RWPE2 (cell line): Measurements from ENCODE around the gene KLHDC7B.
A peak's percentile ranks its signal among the peaks of the same experiment; 100 is the strongest.

Source experiments
- ATAC-seq: fragments of 200-7000 bp; cut with Tn5 transposase; 3 replicates; pipeline ENCODE4 v1.9.1; 2021; ENCODE audit warnings: low read depth
- DNase-seq: peaks from one replicate; pipeline ENCODE4 v3.0.0-alpha.2; 2020; ENCODE audit warnings: low spot score
- H3K27ac ChIP-seq: fragments of 450-650 bp; 2 replicates; pipeline ENCODE4 v1.5.1; 2017; ENCODE audit warnings: mild to moderate bottlenecking; ENCODE audit not compliant: poor library complexity, severe bottlenecking
- H3K27me3 ChIP-seq: fragments of 250-450 bp; sonication (Bioruptor Pico); 2 replicates; pipeline ENCODE4 v1.5.1; 2021; ENCODE audit warnings: mild to moderate bottlenecking, moderate library complexity; ENCODE audit not compliant: insufficient read depth, poor library complexity, severe bottlenecking
- H3K36me3 ChIP-seq: fragments of 250-450 bp; sonication (Bioruptor Pico); 2 replicates; pipeline ENCODE4 v1.5.1; 2020; ENCODE audit warnings: low read depth, mild to moderate bottlenecking, moderate library complexity
- H3K4me1 ChIP-seq: fragments of 250-450 bp; sonication (Bioruptor Pico); 2 replicates; pipeline ENCODE4 v1.5.1; 2021; ENCODE audit warnings: mild to moderate bottlenecking, moderate library complexity; ENCODE audit not compliant: insufficient read depth, poor library complexity, severe bottlenecking
- H3K4me3 ChIP-seq: fragments of 250-450 bp; sonication (Bioruptor Pico); 2 replicates; pipeline ENCODE4 v1.5.1; 2021; ENCODE audit warnings: mild to moderate bottlenecking, moderate library complexity; ENCODE audit not compliant: severe bottlenecking
- H3K9me3 ChIP-seq: fragments of 250-450 bp; sonication (Bioruptor Pico); 2 replicates; pipeline ENCODE4 v1.5.1; 2021; ENCODE audit warnings: mild to moderate bottlenecking, moderate library complexity; ENCODE audit not compliant: severe bottlenecking
- TF ChIP-seq, protein P1 (sequence below): fragments of 450-650 bp; IDR thresholded peaks from one replicate; pipeline ENCODE4 v1.5.1; 2017; ENCODE audit warnings: mild to moderate bottlenecking, moderate library complexity; ENCODE audit not compliant: poor library complexity, severe bottlenecking

Gene KLHDC7B

DNA sequence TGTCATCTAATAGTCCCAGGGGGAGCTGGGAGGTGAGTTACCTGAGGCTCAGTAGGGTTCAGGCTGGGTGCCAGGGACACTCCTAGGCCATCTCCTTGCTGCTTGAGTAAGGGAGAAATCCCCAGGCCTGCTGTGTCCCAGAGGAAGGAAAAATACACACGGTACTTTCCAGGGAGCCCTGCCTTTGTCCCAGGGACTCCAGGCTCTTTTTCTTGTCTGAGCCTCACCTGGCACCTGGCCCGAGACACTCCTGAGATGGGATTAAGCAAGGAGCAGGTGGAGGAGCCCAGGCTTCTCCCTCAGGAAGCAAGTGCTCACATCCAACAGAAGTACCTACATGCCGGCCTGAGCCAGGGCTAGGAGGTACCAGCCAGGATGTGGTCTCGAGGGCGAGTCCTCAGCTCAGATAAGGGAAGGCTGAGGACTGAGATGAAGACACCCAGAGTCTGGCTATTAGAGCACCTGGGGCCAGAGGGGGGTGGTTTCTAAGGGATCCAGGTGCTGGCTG is 899 bp upstream of the KLHDC7B start:
- DNase-seq (peak; percentile 75), ATAC-seq (peak; percentile 52)
- TF ChIP-seq, protein P1, sequence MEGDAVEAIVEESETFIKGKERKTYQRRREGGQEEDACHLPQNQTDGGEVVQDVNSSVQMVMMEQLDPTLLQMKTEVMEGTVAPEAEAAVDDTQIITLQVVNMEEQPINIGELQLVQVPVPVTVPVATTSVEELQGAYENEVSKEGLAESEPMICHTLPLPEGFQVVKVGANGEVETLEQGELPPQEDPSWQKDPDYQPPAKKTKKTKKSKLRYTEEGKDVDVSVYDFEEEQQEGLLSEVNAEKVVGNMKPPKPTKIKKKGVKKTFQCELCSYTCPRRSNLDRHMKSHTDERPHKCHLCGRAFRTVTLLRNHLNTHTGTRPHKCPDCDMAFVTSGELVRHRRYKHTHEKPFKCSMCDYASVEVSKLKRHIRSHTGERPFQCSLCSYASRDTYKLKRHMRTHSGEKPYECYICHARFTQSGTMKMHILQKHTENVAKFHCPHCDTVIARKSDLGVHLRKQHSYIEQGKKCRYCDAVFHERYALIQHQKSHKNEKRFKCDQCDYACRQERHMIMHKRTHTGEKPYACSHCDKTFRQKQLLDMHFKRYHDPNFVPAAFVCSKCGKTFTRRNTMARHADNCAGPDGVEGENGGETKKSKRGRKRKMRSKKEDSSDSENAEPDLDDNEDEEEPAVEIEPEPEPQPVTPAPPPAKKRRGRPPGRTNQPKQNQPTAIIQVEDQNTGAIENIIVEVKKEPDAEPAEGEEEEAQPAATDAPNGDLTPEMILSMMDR = no peak
- Histone ChIP-seq H3K4me1 (peaks cover 27% of the 10 kb centered on the region), H3K27me3 (no peaks in the 10 kb centered on the region), H3K36me3 (no peaks in the 10 kb centered on the region), H3K27ac (peak overlapping the region; percentile 11), H3K9me3 (no peaks in the 10 kb centered on the region), H3K4me3 (no peak overlapping the region)

DNA sequence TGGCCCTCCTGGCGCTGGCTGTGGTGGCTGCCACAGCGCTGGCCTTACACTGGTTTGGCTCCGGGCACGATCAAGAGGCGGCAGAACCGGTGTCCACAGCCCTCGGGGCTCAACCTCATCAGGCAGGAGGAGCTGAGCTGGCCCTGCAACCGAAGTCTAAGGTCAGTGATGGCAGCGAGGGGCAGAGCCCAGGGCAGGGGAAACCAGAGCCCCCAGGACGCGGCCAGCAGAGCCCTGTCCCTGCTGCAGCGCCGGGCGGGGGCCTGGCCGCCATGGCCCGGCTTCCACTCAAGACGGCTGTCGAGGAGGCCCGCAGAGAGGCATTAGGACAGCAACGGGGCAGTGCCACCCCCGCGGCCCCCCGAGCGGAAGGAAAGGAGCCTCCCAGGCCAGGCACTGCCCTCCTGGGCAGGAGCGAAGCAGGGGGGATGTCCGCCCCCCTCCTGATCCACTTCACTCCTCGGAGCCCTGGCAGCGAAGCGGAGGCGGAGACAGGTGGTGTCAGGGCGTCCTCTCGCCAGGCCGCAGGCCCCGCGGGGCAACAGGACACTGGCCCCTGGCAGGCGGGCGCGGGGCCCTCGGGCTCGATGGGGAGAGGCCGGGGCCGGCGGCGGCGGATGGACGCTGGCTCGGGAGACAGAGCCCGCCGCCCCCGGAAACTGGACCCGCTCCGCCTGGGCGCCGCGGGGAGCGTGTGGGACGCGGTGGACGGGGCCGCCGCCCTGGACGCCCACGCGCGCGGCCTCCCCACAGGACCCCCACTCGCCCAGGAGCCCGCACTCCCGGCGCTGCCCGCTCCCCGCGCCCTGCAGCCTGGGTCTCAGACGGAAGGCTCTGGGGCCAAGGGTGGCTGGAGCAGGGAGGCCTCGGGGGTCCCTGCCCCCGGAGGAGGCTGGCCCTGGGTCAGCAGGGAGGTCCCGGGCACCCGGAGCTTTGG is 895 bp downstream of the KLHDC7B start:
- Histone ChIP-seq H3K4me3 (no peak overlapping the region), H3K27me3 (no peaks in the 10 kb centered on the region), H3K9me3 (no peaks in the 10 kb centered on the region), H3K4me1 (peaks cover 14% of the 10 kb centered on the region), H3K36me3 (no peaks in the 10 kb centered on the region), H3K27ac (no peak overlapping the region)
- TF ChIP-seq, protein P1 = no peak
- no peak for DNase-seq
- no peak for ATAC-seq

DNA sequence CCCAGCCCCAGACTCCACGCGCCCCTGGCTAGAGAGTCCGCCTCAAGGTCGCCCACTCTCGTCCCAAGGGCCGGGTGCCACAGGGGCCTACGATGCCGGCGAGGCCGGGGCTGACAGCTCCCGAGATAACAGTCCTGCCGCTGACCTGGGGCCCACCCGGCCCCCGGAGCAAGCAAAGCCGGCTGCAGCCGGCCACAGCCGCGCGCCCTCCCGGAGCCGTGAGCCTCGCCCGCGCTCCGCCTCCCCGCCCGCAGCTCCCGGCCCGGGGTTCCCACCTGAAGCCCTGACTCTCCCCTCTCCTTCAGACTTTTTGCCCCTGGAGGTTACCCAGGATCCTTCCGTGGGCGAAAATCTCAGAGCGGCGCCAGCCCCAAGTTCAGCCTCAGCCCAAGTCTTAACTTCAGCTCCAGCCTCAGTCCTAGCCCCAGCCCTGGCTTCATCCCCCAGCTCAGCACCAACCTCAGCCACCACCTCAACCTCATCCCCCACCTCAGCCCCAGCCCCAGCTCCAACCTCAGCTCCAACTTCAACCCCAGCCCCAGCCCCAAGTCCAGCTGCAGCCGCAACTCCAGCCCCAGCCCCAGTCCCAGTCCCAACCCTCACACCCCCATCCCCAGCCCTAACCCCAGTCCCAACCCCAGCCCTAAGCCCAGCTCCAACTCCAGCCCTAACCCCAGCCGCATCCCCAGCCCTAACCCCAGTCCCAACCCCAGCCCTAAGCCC is 1.7 kb downstream of the KLHDC7B start:
- no peaks in the 10 kb centered on the region for H3K27me3 ChIP-seq
- no peak overlapping the region for H3K27ac ChIP-seq
- no peak overlapping the region for H3K4me3 ChIP-seq
- no peaks in the 10 kb centered on the region for H3K36me3 ChIP-seq
- no peak for ATAC-seq
- H3K4me1 ChIP-seq = peaks cover 7% of the 10 kb centered on the region
- TF ChIP-seq, protein P1 = no peak
- no peak for DNase-seq
- H3K9me3 ChIP-seq = no peaks in the 10 kb centered on the region

DNA sequence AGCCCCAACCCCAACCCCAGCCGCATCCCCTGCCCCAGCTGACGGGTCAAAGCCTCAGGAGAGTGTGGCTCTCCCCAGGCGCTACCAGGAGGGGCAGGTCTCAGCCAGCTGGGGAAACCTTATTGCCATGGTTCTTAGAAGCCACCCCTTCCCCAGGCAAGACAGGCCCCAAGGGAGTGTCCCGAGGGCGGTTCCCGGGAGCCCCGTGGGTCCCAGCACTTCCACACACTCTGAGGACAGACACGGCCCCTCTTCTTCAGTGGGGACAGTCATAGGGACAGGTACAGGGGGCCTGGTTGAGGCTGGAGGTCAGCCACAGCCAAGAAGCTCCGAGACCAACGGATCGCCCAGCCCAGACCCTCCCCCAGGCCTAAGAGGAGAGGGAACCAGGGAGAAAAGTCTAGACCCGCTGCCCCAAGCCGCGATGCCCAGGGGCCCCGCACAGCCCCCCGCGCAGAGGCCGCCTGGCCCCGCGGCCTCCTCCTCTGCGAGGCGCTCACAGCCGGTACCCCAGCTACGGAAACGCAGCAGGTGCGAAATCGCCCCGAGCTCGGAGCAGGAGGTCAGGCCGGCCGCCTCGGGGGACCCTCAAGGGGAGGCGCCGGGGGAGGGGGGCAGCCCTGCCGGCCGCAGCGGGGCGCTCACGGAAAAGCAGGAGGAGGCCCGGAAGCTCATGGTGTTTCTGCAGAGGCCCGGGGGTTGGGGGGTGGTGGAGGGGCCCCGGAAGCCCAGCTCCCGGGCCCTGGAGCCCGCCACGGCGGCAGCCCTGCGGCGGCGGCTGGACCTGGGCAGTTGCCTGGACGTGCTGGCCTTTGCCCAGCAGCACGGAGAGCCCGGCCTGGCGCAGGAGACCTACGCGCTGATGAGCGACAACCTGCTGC is 2.6 kb downstream of the KLHDC7B start:
- no peak overlapping the region for H3K4me3 ChIP-seq
- H3K36me3 ChIP-seq = no peaks in the 10 kb centered on the region
- ATAC-seq = no peak
- no peaks in the 10 kb centered on the region for H3K27me3 ChIP-seq
- H3K9me3 ChIP-seq = no peaks in the 10 kb centered on the region
- DNase-seq = no peak
- TF ChIP-seq, protein P1 = no peak
- H3K27ac ChIP-seq = no peak overlapping the region
- peaks cover 6% of the 10 kb centered on the region for H3K4me1 ChIP-seq
